ENCODE data around the gene ZNF470.

Gene ZNF470

DNA sequence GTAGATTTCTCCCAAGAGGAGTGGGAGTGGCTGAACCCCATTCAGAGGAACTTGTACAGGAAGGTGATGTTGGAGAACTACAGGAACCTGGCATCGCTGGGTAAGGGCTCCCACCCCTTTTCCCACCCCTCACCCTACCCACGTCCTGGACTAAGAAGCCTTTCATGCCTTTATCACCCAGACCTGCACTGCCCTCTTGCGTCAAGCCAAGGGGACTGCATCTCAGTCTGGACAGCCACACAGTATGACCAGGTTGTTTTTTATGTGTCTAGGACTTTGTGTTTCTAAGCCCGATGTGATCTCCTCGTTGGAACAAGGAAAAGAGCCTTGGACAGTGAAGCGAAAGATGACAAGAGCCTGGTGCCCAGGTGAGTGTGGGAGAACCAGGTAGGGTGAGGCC lies 19.7 kb upstream of the ZNF470 start:
- FAIRE-seq (no peak), DNase-seq (ENCODE audit: insufficient read length, low spot score) (no peak)
- TF ChIP-seq CTCF (IDR thresholded peaks at IDR 0.05; ENCODE audit: insufficient read depth, missing control alignments) = peak; percentile 6

DNA sequence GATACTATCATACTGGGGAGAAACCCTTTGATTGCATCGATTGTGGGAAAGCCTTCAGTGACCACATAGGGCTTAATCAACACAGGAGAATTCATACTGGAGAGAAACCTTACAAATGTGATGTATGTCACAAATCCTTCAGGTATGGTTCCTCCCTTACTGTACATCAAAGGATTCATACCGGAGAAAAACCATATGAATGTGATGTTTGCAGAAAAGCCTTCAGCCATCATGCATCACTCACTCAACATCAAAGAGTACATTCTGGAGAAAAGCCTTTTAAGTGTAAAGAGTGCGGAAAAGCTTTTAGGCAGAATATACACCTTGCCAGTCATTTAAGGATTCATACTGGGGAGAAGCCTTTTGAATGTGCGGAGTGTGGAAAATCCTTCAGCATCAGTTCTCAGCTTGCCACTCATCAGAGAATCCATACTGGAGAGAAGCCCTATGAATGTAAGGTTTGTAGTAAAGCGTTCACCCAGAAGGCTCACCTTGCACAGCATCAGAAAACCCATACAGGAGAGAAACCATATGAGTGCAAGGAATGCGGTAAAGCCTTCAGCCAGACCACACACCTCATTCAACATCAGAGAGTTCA lies 12.9 kb upstream of the ZNF470 start:
- DNase-seq (ENCODE audit: insufficient read length, low spot score) = no peak
- no peak for FAIRE-seq
- no peak for TF ChIP-seq CTCF (IDR thresholded peaks at IDR 0.05; ENCODE audit: insufficient read depth, missing control alignments)

DNA sequence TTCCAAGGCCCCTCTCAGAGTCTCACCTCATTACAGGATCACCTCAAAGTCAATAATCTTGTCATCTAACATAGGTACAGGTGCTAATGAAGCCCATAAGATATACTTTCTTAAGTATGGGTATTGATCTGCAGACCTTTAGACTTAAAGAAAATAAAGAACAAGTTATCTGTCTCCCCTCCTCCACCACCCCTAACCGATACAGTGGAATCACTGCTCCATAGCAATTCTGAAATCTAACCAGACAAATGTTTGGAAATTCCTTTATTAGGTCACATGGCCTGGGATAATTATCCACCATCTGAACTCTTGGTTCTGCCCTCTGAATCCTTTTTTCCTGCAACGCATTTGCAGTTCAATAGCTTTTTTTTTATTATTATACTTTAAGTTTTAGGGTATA lies 4.5 kb upstream of the ZNF470 start:
- no peak for TF ChIP-seq CTCF (IDR thresholded peaks at IDR 0.05; ENCODE audit: insufficient read depth, missing control alignments)
- DNase-seq (ENCODE audit: insufficient read length, low spot score) (no peak), FAIRE-seq (no peak)

GRCh38 chr19:56566904-56567273 lies 379 bp upstream of the ZNF470 start:
- FAIRE-seq (no peak), DNase-seq (ENCODE audit: insufficient read length, low spot score) (peak; percentile 24)
- no peak for TF ChIP-seq CTCF (IDR thresholded peaks at IDR 0.05; ENCODE audit: insufficient read depth, missing control alignments)

GRCh38 chr19:56572589-56572988 lies 5.3 kb downstream of the ZNF470 start:
- no peak for FAIRE-seq
- no peak for TF ChIP-seq CTCF (IDR thresholded peaks at IDR 0.05; ENCODE audit: insufficient read depth, missing control alignments)

DNA sequence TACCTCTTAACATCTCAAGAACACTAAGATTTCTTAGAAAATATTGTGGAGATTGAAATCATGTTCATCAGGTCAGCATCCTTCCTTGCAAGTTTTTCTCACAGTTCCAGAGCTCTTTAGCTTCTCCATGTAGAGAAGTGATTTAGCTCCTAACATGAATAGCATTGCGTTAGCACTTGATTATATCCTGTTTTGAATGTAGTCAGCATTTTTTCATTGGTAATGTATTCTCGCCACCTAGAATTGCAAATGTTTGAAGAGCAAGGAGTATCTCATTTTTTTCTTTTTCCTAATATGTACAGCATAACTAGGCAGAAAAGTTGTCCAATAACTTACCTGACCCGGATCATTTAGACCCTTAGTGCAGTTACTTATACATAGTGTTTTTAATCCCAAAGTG lies 6.6 kb downstream of the ZNF470 start:
- no peak for TF ChIP-seq CTCF (IDR thresholded peaks at IDR 0.05; ENCODE audit: insufficient read depth, missing control alignments)
- DNase-seq (ENCODE audit: insufficient read length, low spot score) (no peak), FAIRE-seq (no peak)

More at GRCh38 chr19:56572589-56572988, 5.3 kb downstream of the ZNF470 start:
- DNase-seq (ENCODE audit: insufficient read length, low spot score) = no peak

GRCh38 chr19:56577719-56578602 lies 10.7 kb downstream of the ZNF470 start:
- no peak for DNase-seq (ENCODE audit: insufficient read length, low spot score)
- FAIRE-seq = no peak
- no peak for TF ChIP-seq CTCF (IDR thresholded peaks at IDR 0.05; ENCODE audit: insufficient read depth, missing control alignments)

Measured in D721Med (cell line).